ENCODE data around the gene SYT6. TPM values are rescaled to one million over a fixed set of nuclear protein-coding genes. Genes with fewer than 3 reads are reported as not detected.

SYT6 gene
- total RNA-seq, 3 donors from 2014 or later: 0.82 TPM; not detected in 2

- no peak for TF ChIP-seq CTCF (IDR thresholded peaks at IDR 0.05)
- DNase-seq (no peak), ATAC-seq (no peak)
- H3K4me1 ChIP-seq (ENCODE audit: low read depth): no peaks in the 10 kb centered on the region
- H3K9me3 ChIP-seq: no peaks in the 10 kb centered on the region
- no peak overlapping the region for H3K4me3 ChIP-seq
- intact Hi-C loops (cut with DNase I, micrococcal nuclease): no loop called here
- no peaks in the 10 kb centered on the region for H3K36me3 ChIP-seq (ENCODE audit: low read depth)
Observed at GRCh38 chr1:114111731-114112641, 41.7 kb downstream of the SYT6 start.

GRCh38 chr1:114109981-114110380 lies 43.7 kb downstream of the SYT6 start:
- H3K4me3 ChIP-seq: no peak overlapping the region
- ATAC-seq (no peak), DNase-seq (no peak)
- H3K4me1 ChIP-seq (ENCODE audit: low read depth): no peaks in the 10 kb centered on the region
- intact Hi-C loops (cut with DNase I, micrococcal nuclease): no loop called here
- H3K9me3 ChIP-seq: no peaks in the 10 kb centered on the region
- TF ChIP-seq CTCF (IDR thresholded peaks at IDR 0.05): no peak
- no peaks in the 10 kb centered on the region for H3K36me3 ChIP-seq (ENCODE audit: low read depth)

GRCh38 chr1:114108751-114109255 lies 44.9 kb downstream of the SYT6 start:
- Histone ChIP-seq H3K9me3 (no peaks in the 10 kb centered on the region), H3K4me3 (no peak overlapping the region), H3K36me3 (ENCODE audit: low read depth) (no peaks in the 10 kb centered on the region), H3K4me1 (ENCODE audit: low read depth) (no peaks in the 10 kb centered on the region)
- ATAC-seq (no peak), DNase-seq (no peak)
- TF ChIP-seq CTCF (IDR thresholded peaks at IDR 0.05): no peak
- intact Hi-C loops (cut with DNase I, micrococcal nuclease): no loop called here

GRCh38 chr1:114107474-114108435 lies 45.9 kb downstream of the SYT6 start:
- H3K4me3 ChIP-seq: no peak overlapping the region
- TF ChIP-seq CTCF (IDR thresholded peaks at IDR 0.05): no peak
- no peaks in the 10 kb centered on the region for H3K36me3 ChIP-seq (ENCODE audit: low read depth)
- no peaks in the 10 kb centered on the region for H3K9me3 ChIP-seq
- ATAC-seq (no peak), DNase-seq (no peak)
- intact Hi-C loops (cut with DNase I, micrococcal nuclease): no loop called here
- H3K4me1 ChIP-seq (ENCODE audit: low read depth): no peaks in the 10 kb centered on the region

- H3K36me3 ChIP-seq (ENCODE audit: low read depth): no peaks in the 10 kb centered on the region
- no peaks in the 10 kb centered on the region for H3K4me1 ChIP-seq (ENCODE audit: low read depth)
- intact Hi-C loops (cut with DNase I, micrococcal nuclease): no loop called here
- ATAC-seq (no peak), DNase-seq (no peak)
- no peak for TF ChIP-seq CTCF (IDR thresholded peaks at IDR 0.05)
- H3K9me3 ChIP-seq: no peaks in the 10 kb centered on the region
- no peak overlapping the region for H3K4me3 ChIP-seq
Observed at GRCh38 chr1:114105421-114105979, 48.2 kb downstream of the SYT6 start.

Data from mucosa of descending colon (tissue), 3 donors.